GM19023 (cell line): ENCODE results near the gene PIM1.
A peak's percentile ranks its signal among the peaks of the same experiment; 100 is the strongest.
"Not testable (repeated sequence)": the region's sequence is repeated elsewhere in the genome, so short reads cannot be mapped to it uniquely, and the experiment has no call there.

Source experiments
- ATAC-seq: cut with Tn5 transposase; IDR thresholded peaks from one replicate; pipeline ENCODE4 v1.9.1; 2021; ENCODE audit warnings: mild to moderate bottlenecking, moderate library complexity; ENCODE audit not compliant: unreplicated experiment

PIM1 gene

DNA sequence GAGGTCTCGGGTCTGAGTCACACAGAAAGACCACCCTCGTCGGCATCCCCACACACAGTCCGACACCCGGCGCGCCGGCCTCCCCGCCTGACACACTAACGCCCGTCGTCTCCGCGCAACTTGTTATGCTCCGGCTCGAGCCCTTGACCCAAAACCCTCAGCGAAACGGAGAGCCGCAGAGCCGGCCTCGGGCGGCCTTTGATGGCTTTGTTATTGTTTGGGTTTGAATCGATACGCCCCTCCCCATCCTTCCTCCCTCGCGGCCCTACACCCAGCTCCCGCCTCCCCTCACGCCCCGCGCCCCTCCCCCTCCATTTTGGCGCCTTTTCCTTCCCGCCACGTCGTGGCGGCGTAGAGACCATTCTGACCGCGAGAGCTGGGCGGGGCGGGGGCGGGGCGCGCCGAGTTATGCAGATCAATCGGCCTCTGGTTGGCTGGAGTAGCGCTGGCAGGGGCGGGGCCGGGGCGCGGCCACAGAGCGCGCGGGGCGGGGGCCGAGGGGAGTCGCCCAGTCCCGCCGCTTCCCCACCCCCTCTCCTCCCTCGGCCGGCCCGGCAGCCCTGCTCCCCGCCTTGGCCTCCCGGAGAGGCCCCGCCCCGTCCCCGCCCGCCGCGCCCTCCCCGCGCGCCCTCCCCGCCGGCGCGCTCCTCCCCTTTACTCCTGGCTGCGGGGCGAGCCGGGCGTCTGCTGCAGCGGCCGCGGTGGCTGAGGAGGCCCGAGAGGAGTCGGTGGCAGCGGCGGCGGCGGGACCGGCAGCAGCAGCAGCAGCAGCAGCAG lies at the start of gene PIM1:
TSS of gene PIM1 (plus strand) at position 657 of the 777 bp plus-strand sequence. CDS start 424 bp downstream, outside the sequence.
- ATAC-seq: peak; percentile 75

DNA sequence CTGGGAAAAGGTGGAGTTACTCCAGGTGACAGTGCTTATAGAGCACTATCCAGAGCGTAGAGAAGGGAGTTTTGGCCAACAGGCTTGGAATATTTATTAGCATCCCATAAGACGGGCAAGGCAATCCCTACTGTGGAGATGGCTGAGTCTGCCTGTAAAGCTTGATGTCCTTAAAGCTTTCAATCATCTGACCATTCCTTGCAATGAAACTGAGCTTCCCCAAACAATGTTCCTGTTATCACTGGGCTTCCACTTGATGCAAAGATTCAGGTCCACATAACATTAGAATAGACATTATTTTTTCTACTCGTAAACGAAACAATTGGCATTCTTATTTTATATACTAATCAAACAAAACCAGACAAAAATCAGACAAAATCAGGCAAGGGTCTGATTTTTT lies 48.4 kb upstream of the PIM1 start:
- no peak for ATAC-seq

DNA sequence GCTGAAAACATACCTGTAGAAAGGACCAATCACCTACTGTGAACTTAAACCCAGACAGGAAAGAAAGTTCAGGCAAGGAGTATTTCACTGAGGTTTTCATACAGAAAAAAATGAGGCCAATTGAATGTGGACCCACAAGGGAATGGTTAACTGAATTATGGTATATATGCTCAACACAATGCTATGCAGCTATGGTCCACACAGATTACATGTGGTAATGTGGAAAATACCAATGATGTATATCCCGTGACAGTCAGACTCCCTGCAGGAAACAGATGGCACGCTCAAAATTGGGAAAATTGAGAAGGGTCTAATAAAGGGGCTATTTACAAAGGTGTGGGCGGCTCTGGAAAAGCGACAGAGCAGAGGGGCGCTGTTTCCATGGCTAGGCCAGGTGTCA lies 47.1 kb upstream of the PIM1 start:
- ATAC-seq: no peak

DNA sequence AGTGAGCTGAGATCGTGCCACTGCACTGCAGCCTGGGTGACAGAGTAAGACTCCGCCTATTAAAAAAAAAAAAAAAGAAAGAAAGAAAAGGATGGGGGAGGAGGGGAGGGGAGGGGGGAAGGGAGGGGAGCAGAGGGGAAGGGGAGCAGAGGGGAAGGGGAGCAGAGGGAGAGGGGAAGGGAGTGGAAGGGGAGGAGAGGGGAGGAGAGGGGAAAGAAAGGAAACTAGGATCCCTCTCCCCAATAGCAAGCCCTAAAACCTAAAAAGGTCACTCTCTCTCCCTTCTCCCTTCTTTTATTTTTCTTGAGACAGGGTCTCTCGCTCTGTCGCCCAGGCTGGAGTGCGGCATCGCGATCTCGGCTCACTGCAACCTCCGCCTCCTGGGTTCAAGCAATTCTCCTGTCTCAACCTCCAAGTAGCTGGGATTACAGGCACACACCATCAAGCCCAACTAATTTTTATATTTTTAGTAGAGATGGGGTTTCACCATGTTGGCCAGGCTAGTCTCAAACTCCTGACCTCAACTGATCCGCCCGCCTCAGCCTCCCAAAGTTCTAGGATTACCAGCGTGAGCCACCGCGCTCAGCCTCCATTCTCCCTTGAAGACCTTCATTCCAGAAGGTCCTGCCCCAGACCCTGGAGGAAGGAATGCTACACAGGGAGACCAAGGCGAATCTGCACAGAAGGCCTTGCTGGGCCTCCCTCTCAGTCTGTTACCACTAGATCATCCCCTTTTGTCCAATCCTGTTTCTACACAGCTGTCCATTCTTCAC lies 45.8 kb upstream of the PIM1 start:
- ATAC-seq: no peak

DNA sequence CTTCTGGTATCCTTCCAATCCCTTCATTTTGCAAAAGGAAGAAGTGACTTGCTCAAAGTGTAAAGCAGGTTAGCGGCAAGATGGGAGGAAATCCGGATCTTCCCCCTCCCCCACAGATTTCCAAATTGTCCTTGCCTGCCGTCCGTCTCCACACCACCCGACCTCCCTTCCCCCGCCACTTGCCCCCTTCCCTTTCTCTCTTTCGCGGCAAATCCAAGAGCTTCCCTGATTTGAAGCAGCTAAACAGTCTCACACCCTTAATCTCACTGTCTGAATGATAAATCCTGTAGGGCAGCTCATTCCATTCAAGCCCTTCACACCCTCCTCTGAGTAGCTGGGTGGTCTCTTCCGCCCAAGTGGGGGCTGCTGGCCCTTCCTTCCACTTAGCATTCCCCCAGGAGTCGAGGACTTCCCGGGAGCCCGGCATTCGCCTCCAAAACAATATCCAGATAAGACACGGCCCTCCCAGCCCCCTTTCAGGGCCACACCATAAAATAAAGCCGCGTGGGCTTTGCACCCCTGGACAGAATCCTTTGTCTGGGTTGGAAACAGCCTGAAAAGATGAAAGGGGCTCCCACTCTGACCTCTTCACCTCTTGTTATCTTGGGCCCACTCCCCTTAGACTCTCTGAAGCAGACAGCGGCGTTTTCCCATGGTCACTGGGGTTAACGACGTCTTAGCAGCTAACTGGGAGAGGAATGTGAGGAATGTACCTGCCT lies 44.0 kb upstream of the PIM1 start:
- ATAC-seq: no peak

DNA sequence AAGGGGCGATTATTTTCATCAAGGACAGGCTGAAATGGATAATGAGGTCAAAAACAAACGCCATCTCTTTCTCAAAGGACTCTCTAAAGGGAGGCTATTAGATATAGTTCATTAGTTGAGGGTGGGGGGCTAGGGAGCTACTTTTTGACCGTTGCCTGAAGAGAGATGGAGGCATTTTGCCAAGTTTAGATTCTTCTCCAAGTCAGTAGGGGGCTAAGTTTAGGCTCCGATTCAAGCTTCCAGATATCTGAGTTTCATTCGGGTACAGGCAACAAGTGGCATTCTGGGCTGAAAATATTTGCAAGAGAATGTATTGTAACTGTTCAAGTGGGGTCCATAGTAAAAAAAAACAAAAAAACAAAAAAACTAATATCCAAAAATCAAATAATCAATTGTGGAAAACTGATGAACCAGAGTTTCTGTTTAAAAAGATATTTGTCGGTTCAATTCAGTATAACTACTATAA lies 43.4 kb upstream of the PIM1 start:
- no peak for ATAC-seq

DNA sequence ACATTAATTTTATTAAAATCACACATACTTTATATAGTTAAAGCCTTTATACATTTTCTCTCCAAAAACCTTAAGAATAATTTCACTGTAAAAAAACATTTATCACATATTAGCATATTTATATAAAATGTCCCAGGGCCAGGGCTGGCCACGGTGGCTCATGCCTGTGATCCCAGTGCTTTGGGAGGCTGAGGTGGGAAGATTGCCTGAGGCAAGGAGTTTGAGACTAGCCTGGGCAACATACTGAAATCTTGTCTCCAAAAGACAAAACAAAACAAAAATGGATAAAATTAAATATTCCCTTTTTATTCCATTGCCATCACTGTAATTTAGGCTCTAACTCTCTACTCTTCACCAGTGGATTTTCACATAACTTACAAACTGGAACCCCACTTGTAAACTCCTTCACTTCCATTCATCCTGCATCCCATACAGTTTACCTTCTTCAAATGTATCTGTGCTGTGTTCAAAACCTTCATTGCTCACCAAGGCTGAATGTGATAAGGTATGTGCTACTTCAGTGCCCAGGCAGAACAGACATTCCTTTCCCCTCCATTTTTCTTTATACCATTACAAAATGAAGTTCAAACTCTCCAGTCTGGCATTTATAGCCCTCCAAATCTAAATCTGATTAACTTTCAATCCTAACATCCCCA lies 42.9 kb upstream of the PIM1 start:
- ATAC-seq: no peak

DNA sequence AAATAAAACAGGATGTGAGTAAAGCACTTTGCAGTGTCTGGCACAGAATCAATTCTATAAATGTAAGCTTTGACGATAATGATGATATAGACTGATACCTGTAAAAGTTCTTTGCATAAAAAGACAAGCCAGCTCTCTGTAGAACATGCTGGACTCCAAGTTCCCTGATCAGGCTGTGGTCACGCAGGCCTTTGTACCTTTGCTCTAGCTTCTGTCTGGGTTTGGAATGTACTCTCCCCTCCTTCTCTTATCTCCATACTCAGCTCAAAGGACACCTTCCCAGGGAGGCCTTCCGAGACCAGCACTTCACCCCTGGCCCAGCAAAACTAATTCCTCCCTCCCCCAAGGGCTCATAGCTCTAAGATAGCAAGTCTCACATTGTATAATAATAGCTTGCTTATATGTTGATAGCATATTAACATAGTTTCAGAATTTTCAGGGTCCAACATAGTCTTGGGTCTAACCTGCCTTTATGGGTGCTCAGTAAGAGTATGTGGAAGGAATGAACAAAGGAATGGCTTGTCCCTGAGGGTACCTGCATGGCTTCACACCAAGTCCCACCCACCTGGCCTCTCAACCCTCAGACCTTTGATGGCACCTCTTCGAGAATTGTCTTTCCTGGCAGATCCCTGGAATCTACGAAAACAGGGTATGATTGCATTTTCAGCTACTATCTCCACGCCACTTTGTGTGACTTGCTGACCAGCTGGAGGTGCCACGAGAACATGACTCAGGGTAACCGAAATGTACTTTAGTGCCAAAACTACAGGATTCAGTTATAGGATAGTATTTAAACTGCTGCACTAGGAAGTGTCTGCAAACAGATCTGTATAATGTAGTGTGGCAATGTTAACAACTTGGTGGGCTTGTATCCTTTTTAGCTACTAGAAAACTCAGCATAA lies 41.7 kb upstream of the PIM1 start:
- no peak for ATAC-seq

DNA sequence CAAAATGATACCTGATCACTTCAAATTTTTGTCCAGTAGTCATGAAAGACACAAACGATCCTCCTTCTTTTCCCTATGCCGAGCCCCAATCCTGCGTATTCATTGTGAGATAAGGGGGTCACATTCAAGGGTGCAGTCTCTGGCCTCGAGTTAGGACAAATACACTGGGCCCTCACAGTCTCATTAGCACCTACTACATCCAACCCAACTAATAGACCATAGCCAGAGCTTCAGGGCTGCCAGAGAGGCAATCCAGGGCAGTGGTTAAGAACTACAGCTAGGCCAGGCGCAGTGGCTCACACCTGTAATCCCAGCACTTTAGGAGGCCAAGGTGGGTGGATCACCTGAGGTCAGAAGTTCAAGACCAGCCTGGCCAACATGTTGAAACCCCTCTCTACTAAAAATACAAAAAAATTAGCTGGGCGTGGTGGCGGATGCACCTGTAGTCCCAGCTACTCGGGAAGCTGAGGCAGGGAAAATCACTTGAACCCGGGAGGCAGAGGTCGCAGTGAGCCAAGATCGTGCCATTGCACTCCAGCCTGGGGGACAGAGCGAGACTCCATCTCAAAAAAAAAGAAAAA lies 41.0 kb upstream of the PIM1 start:
- ATAC-seq: not testable (repeated sequence)

DNA sequence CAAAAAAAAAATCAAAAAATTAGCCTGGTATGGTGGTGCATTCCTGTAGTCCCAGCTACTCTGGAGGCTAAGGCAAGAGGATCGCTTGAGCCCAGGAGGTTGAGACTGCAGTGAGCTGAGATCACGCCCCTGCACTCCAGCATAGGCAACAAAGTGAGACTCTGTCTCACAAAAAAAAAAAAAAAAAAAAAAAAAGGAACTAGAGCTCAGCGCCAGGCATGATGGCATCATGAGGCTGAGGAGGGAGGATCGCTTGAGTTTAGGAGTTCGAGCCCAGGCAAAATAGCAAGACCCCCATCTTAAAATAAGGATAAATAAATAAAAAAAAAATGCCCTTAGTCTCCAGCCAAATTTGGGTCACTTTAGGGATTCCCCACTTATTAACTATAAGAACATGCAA lies 40.4 kb upstream of the PIM1 start:
- no peak for ATAC-seq

DNA sequence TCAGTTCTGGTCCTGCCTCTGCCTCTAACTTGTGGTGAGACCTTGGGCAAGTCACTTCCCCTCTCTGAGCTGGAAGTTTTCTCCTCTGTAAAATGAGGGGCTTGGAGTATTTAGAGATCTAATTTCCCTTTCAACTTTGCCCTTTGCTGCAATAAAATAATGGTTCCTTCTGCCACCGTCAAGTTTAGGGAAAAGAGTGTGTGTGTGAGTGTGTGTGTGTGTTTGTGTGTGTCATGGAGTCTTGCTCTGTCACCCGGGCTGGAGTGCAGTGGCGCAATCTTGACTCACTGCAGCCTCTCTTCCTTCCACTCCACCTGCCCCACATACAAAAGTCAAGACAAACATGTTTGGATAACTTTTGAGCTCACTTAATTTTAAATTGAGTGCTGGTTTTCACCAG lies 39.2 kb upstream of the PIM1 start:
- no peak for ATAC-seq

DNA sequence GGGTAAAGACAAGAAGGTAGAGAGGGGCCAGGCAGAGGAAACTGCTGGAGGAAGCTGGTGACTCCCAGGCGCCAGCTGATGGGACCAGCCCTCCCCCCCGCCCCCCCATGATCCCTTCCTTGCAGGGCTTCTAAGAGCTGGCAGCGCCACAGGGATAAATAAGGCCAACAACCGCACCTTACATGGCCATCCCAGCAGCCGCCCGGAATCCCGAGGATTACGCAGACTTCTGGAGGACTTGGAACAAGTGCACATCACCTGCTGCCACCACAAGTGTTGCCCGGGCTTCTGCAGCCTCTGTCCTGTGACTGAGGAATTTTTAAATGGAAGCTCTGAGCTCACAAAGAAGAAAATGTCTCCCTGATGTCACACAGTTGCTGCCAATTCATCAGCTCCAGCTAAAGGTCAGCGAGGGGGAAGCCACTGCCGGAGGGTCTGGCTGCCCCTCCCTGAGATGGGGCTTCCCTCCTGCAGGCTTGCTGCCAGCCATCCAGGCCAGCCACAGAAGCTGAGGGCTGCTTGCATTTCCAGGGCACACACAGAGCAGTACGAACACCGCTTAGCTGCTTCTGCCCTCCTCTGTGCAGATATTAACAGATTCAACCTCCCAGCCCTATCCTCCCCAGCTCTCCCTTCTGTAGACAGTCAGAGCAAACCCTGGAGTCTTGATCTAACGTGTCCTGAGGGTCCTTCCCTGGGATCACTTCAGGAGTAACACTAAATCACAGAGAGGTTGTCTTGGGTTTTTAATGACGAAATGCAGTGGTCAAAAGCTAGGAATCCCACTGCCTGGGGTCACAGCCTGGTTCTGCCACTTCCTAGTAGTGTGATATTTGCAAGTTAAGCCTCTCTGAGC lies 38.6 kb upstream of the PIM1 start:
- no peak for ATAC-seq

DNA sequence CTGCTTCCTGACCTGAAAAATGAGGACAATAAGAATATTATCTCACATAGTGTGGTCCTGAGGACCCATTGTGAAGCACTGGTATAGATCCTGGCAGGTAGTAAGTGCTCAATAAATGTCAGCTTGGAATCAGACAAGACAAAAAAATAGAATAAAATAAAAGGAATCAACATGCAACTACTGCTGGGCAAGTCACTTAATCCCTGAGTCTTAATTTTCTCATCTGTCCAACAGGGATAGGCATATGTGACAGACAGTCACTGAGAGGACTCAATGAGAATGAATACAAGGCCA lies 38.0 kb upstream of the PIM1 start:
- no peak for ATAC-seq

DNA sequence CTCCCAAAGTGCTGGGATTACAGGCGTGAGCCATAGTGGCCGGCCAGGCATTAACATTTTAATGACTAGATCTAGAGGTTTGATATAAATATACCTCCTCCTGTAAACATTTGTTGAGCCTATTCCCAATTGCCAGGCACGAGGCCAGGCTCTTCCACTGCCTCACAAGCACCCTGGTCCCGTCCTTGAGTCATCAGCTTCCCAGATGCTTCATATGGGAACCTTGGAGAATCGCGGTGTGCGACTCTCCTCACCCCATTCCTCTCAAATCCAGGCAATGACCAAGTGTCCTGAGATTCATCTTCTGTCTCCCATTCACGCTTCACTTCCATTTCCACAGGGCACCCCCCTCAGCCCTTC lies 35.9 kb upstream of the PIM1 start:
- ATAC-seq: no peak

DNA sequence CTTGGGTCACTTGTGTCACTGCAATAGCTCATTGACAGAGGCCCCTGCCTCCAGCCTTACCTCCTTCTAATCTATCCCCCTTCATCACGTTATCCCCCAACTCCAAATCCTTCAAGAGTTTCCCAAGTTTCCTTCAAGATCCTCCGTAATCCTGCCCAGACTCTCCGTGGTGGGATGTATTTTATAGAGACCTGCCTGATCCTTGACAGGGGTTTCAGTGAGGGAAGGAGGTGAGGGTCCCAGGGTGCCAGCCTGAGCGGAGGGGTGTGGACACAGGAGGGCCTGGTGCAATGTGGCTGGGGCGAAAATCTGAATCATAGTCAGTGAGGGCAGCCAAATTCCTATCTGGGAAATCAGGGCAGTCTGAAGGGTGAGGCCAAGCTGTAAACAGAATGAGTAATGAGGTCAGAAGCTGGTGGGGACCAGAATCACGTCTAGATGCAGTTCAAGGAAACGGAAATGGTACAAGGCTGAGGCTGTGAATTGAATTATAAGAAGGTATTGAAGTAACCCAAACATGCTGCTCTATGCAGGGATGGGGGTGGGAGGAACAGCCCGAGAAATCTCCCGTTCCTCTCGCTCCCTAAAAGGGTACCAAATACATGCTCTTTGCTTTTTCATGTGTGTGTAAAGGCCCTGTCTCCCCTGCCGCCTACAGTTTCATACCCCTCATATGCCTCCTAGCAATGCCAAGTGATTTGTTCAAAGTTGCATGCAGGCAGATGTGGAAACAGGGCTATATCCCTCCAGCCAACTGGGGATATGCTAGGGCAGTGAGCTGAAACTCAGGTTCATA lies 35.4 kb upstream of the PIM1 start:
- no peak for ATAC-seq

DNA sequence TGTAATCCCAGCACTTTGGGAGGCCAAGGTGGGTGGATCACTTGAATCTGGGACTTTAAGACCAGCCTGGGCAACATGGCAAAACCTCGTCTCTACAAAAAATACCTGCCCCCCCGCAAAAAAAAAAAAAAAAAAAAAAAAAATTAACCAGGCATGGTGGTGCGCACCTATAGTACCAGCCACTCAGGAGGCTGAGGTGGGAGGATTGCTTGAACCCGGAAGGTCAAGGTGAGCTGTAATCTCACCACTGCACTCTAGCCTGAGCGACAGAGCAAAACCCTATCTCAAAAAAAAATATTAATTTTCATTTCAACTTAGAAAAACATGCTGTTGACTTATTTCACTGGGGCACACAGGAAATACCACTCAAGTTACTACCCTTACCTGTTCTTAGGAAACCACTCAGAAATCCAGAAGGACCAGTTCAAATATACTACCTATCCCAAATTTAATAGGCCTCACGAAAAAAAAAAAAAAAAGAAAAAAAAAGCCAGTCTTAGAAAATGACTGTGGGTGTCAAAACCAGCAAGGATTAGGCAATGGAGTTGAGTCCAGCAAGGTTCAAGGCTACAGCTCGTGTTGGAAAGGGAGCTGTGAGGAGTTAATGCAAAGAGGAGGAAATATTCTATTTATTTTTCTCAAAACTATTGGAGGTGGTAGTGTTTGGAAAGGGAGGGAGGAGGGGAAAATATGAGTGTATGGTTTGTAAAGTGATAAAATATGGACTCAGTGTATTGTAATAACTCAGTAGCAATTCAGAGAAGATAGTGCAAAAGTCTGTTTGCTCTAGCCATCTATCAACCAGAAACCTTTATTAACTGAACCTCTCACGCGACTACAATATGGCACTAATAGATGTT lies 33.9 kb upstream of the PIM1 start:
- ATAC-seq: no peak

DNA sequence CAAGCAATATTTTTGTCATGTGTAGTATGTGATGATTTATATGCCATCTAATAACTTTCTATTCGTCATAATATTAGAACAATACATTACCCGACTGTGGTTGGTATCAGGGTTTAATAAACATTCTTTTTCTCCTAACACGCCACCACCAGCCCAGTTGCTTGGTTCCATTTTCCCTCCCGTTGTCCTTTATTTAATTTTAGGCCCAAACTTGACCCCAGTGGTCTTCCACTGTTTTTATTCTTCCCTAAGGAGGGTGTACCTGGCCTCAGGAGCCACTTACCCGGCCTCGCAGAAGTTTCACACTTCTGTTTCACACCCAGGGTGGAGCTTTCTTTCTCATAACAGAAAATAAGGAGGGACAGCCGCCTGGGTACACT lies 33.1 kb upstream of the PIM1 start:
- ATAC-seq: no peak
